GM10248 (cell line): Measurements from ENCODE around the gene ALOX5.

Source experiments
- CTCF ChIA-PET: fragments of 300-600 bp; sonication (Branson Sonifier 250); formaldehyde crosslinking; extraction: SDS; loops from one replicate; lab custom pipeline; 2021; ENCODE audit warnings: antibody characterized with exemption; lab: Yijun Ruan, JAX
- POLR2A ChIA-PET: fragments of 350-650 bp; sonication (Branson Sonifier 250); formaldehyde crosslinking; extraction: SDS; loops from one replicate; lab custom pipeline; 2020; ENCODE audit warnings: antibody characterized with exemption; lab: Yijun Ruan, JAX
- DNase-seq: peaks from one replicate; pipeline ENCODE4 v3.0.0; 2012; ENCODE audit errors: extremely low spot score
- TF ChIP-seq, protein P1 (sequence below): IDR thresholded peaks from 2 replicates; pipeline ENCODE4 v1.5.1; 2012; ENCODE audit warnings: mild to moderate bottlenecking, low read depth; ENCODE audit errors: extremely low read depth, missing control alignments, control extremely low read depth

ALOX5 gene

GRCh38 chr10:45418417-45418848 lies 44.4 kb downstream of the ALOX5 start:
- ChIA-PET CTCF (interaction anchor here (1.4 to 3.3 kb wide), 2 partner anchors 43 to 50 kb away, joined by 3 to 15 read pairs; no protein-coding TSS in a partner anchor), POLR2A (no interaction called here)
- DNase-seq: no peak
- TF ChIP-seq, protein P1, sequence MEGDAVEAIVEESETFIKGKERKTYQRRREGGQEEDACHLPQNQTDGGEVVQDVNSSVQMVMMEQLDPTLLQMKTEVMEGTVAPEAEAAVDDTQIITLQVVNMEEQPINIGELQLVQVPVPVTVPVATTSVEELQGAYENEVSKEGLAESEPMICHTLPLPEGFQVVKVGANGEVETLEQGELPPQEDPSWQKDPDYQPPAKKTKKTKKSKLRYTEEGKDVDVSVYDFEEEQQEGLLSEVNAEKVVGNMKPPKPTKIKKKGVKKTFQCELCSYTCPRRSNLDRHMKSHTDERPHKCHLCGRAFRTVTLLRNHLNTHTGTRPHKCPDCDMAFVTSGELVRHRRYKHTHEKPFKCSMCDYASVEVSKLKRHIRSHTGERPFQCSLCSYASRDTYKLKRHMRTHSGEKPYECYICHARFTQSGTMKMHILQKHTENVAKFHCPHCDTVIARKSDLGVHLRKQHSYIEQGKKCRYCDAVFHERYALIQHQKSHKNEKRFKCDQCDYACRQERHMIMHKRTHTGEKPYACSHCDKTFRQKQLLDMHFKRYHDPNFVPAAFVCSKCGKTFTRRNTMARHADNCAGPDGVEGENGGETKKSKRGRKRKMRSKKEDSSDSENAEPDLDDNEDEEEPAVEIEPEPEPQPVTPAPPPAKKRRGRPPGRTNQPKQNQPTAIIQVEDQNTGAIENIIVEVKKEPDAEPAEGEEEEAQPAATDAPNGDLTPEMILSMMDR: no peak

DNA sequence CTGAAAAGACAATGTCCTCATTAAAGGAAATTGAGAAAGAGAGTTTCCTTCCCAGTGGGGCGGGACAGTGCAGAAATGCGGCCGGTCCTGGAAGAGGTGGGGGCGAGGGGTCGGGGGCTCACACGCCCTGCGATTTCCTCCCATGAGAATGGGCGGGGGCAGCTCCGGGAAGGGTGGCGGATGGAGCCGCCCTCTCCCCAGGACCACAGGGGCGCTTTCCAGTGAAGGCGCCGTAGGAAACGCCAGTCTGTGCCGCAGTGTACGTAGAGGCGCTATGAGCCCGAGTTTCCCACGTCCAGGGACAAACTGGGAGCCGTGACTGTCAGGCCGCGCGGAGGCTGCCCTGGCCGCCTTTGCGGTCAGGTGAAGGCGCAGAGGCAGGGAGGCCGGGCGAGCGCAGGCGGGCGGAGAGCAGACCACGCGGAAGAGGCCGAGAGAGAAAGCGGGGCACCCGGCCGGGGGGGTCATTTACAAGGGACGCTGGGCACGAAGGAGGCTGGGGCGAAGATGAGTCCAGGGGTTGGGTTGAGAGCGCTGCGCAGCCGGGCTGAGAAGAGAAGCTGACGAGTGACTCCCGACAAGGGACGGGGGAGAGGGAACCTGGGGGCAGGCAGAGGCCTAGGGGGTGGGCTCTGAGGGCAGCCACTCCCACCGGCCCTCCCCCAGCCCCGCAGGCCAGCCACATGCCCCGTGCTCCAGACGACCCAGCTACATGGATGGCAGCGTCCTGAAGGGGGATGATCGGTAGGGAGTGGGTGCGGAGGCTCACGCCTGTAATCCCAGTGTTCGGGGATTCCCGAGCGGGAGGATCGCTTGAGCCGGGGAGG lies 45.0 kb downstream of the ALOX5 start:
- TF ChIP-seq, protein P1: no peak
- POLR2A ChIA-PET: interaction anchor here (1.7 kb wide), 1 partner anchor 42 kb away, joined by 4 read pairs; no protein-coding TSS in a partner anchor
- CTCF ChIA-PET: interaction anchor here (0.7 to 3.3 kb wide), 4 partner anchors 10 to 253 kb away, joined by 3 to 15 read pairs (median 4); no protein-coding TSS in a partner anchor
- peak; percentile 89 for DNase-seq

DNA sequence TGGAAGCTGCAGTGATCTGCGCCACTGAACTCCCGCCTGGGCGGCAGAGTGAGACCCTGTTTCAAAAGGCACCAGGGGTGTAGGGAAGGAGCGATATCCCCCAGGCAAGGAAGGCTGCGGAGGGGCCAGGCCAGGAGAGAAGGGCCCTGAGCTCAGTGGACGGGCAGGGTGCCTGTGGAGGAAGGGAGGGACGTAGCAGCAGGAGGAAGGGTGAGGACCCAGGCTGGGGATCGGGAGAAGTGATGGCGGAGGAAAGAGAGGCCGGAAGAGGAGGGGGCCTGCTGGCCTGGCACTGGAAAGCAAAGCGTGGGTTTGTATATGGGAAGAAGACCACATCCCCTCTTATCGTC lies 45.6 kb downstream of the ALOX5 start:
- TF ChIP-seq, protein P1: no peak
- ChIA-PET CTCF (interaction anchor here (0.7 to 3.3 kb wide), 4 partner anchors 10 to 252 kb away, joined by 3 to 15 read pairs (median 4); no protein-coding TSS in a partner anchor), POLR2A (interaction anchor here (1.7 kb wide), 1 partner anchor 41 kb away, joined by 4 read pairs; no protein-coding TSS in a partner anchor)
- DNase-seq: no peak

- DNase-seq: peak; percentile 73
- TF ChIP-seq, protein P1: no peak
- ChIA-PET POLR2A (interaction anchor here (1.7 kb wide), 1 partner anchor 40 kb away, joined by 4 read pairs; no protein-coding TSS in a partner anchor), CTCF (interaction anchor here (1.1 to 3.3 kb wide), 4 partner anchors 9 to 44 kb away, joined by 3 to 15 read pairs (median 4); no protein-coding TSS in a partner anchor)
Observed at GRCh38 chr10:45420453-45421192, 46.6 kb downstream of the ALOX5 start.

- POLR2A ChIA-PET: no interaction called here
- CTCF ChIA-PET: interaction anchor here (1.1 to 3.3 kb wide), 6 partner anchors 9 to 171 kb away, joined by 3 to 15 read pairs (median 4); no protein-coding TSS in a partner anchor
- TF ChIP-seq, protein P1: no peak
- no peak for DNase-seq
Observed at GRCh38 chr10:45421221-45422097, 47.4 kb downstream of the ALOX5 start.
